Measurements from ENCODE around the gene BOK.
A peak's percentile ranks its signal among the peaks of the same experiment; 100 is the strongest.

BOK gene

DNA sequence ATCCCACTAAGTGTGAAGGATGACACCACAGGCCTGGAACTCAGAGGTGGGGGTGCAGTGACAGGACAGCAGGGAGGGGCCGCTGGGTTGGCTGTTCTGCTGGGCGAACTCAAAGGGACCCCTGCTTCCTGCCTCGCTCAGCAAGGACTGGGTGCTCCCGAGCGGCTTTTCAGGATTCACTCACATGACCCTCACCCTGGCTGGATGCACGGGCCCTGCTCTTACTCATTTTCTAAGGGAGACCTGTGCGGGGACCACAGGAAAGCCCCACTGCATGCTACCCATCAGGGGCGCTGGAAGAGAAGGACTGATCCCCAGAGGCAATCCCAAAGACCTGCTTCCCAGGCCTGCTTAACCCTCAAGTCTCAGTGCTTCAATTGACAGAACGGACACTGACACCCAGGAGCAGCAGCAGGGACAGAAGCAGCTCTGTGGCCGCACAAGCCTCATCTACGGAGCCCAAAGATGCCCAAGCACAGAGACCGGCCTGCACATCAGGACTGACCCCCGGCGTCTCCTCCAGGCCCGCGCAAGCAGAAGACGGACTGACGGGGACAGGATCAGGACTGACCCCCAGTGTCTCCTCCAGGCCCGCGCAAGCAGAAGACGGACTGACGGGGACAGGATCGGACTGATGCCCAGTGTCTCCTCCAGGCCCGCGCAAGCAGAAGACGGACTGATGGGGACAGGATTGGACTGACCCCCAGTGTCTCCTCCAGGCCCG lies 48.8 kb downstream of the BOK start:
- no peak for DNase-seq

DNA sequence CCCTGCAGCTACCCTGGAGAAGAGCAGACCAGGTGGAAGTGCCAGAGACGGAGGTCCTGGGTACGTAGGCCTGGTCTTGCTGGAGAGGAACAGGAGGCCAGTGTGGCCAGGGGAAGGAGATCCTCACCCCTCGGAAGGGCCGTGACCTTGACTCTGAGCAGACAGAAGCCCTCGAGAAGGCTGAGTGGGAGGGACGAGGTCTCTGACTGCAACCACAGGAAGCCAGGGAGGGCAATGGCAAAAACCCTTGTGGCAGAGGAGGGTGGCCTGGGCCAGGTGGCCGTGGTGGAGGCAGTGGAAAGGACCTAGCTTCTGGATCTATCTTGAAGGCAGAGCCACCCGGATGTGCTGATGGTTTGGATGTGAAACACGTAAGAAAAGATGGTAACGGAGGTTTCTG lies 50.3 kb downstream of the BOK start:
- DNase-seq = no peak

GRCh38 chr2:241609859-241610793 lies 51.6 kb downstream of the BOK start:
- peak; percentile 53 for DNase-seq

- DNase-seq = no peak
Measured at GRCh38 chr2:241611062-241611461, 52.5 kb downstream of the BOK start.

GRCh38 chr2:241612156-241613016 lies 53.8 kb downstream of the BOK start:
- DNase-seq = no peak

DNA sequence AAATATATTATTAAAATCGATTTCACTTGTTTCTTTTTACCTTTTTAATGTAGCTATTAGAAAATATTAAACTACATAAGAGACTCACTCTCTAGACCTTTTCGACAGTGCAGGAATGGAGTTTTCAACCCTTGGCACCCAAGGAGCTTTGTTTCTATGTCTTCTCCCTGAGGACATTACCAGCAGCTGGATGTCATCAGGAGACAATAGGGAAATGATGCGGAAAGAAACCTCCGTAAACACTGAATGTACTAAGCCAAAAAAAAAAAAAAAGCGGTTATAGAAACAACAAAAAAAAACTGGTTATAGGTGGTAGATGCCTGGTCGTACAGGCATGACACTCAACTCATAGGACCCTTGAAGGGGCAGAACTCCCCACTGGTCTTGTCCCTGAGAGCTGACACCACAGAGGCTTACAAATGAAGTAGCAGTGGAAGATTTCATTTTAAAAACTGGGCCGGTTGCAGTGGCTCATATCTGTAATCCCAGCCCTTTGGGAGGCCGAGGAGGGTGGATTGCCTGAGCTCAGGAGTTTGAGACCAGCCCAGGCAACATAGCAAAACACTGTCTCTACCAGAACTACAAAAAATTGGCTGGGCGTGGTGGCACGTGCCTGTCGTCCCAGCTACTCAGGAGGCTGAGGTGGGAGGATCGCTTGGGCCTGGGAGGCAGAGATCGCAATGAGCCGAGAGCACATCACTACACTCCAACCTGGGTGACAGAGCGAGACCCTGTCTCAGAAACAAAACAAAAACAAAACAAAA lies 54.7 kb downstream of the BOK start:
- no peak for DNase-seq

DNA sequence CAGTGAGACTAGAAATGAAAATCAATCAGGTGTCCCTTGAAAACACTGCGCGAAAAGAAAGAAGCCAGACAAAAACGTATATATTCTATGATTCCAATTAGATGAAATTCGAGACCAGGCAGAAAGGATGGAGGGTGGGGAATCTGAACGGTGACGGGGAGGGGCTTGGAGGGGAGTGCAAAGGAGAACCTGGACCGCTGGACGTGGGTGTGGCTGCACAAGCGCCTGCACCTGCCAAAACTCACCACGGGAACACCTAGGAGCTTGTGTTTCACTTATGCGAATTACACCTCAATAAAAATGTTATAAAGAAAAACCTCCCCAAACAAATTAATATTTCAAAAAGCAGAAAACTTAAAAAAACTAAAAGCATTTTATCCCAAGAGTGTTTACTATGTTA lies 56.5 kb downstream of the BOK start:
- no peak for DNase-seq

GRCh38 chr2:241615522-241616052 lies 57.0 kb downstream of the BOK start:
- DNase-seq = no peak

- DNase-seq = no peak
Measured at GRCh38 chr2:241616168-241617125, 57.9 kb downstream of the BOK start.

- no peak for DNase-seq
Measured at GRCh38 chr2:241617431-241618154, 59.0 kb downstream of the BOK start.

DNA sequence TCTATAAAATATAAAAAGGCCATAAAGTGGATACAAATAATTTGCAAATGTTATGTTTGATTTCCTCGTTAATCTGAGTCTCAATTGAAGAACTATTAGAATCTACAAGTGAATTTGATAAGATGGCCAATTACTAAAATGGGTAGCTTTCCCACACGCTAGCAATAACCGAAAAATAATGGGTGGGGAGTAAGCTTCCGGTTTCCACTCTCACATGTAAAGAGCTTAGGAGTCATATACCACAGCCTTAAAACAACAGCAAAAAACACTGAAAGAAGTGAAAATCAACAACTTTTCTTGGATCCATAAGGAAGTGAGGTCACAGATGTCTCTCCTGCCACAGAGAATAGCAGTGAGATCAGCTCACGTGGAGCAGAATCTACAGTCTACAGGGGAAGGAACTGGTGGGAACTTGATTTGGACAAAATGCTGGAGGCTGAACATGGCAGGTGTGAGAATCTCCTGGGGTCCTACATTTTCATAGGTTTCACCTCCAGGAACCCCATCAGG lies 59.8 kb downstream of the BOK start:
- DNase-seq = no peak

- no peak for DNase-seq
Measured at GRCh38 chr2:241618829-241619228, 60.3 kb downstream of the BOK start.

DNA sequence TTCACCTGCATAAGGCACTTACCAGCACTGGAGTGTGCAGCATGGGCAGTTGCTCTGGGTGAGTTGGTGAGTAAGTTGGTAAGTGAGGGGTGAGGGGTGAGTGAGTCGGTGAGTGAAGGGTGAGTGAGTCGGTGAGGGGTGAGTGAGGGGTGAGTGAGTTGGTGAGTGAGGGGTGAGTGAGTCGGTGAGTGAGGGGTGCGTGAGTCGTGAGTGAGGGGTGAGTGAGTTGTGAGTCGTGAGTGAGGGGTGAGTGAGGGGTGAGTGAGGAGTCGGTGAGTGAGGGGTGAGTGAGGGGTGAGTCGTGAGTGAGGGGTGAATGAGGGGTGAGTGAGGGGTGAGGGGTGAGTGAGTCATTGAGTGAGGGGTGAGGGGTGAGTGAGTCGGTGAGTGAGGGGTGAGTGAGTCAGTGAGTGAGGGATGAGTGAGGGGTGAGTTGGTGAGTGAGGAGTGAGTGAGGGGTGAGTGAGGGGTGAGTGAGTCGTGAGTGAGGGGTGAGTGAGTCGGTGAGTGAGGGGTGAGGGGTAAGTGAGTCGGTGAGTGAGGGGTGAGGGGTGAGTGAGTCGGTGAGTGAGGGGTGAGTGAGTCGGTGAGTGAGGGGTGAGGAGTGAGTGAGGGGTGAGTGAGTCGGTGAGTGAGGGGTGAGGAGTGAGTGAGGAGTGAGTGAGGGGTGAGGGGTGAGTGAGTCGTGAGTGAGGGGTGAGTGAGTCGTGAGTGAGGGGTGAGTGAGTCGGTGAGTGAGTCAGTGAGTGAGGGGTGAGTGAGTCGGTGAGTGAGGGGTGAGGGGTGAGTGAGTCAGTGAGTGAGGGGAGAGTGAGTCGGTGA lies 61.3 kb downstream of the BOK start:
- no peak for DNase-seq

- DNase-seq = no peak
Measured at GRCh38 chr2:241620419-241620769, 61.8 kb downstream of the BOK start.

Data from KG1 (cell line).